GM23338 (cell line): ENCODE results near the gene ITIH3. TPM values are rescaled to one million over a fixed set of nuclear protein-coding genes. Genes with fewer than 3 reads are reported as not detected.

Experiments
- ATAC-seq: fragments of 200-7000 bp; cut with Tn5 transposase; 3 replicates; pipeline ENCODE4 v1.9.1; 2020
- DNase-seq: peaks from one replicate; pipeline ENCODE4 v3.0.0-alpha.2; 2015; ENCODE audit warnings: low spot score
- H2AFZ ChIP-seq: fragments of 200-600 bp; sonication (generic); 2 replicates; pipeline ENCODE4 v1.8.0; 2016; ENCODE audit warnings: antibody characterized with exemption, mild to moderate bottlenecking, moderate library complexity
- H3F3A ChIP-seq: fragments of 200-600 bp; sonication (generic); replicated peaks from 2 replicates; pipeline ENCODE4 v1.8.0; 2017; ENCODE audit warnings: antibody characterized with exemption, mixed run types, low read depth
- H3K27ac ChIP-seq: fragments of 200-600 bp; sonication (generic); 2 replicates; pipeline ENCODE4 v1.6.1; 2016; ENCODE audit warnings: low read depth
- H3K27me3 ChIP-seq: fragments of 200-600 bp; sonication (generic); 2 replicates; pipeline ENCODE4 v1.8.0; 2016; ENCODE audit warnings: mild to moderate bottlenecking, mixed run types, moderate library complexity; ENCODE audit not compliant: insufficient read depth
- H3K36me3 ChIP-seq: fragments of 200-600 bp; sonication (generic); 2 replicates; pipeline ENCODE4 v1.8.0; 2016; ENCODE audit warnings: mild to moderate bottlenecking; ENCODE audit not compliant: insufficient read depth
- H3K4me1 ChIP-seq: fragments of 200-600 bp; sonication (generic); 2 replicates; pipeline ENCODE4 v1.8.0; 2016; ENCODE audit warnings: mild to moderate bottlenecking, moderate library complexity; ENCODE audit not compliant: insufficient read depth
- H3K4me2 ChIP-seq: fragments of 200-600 bp; sonication (generic); 2 replicates; pipeline ENCODE4 v1.7.1; 2017; ENCODE audit warnings: mixed run types
- H3K4me3 ChIP-seq: fragments of 200-600 bp; sonication (generic); 2 replicates; pipeline ENCODE4 v1.6.1; 2016; ENCODE audit warnings: mixed run types
- H3K79me2 ChIP-seq: fragments of 200-600 bp; sonication (generic); replicated peaks from 2 replicates; pipeline ENCODE4 v1.8.0; 2017; ENCODE audit warnings: mild to moderate bottlenecking; ENCODE audit not compliant: insufficient read depth
- H3K9me2 ChIP-seq: fragments of 200-600 bp; sonication (generic); 2 replicates; pipeline ENCODE4 v1.8.0; 2017; ENCODE audit not compliant: insufficient read depth
- H4K20me1 ChIP-seq: fragments of 200-600 bp; sonication (generic); replicated peaks from 2 replicates; pipeline ENCODE4 v1.8.0; 2017; ENCODE audit warnings: mild to moderate bottlenecking; ENCODE audit not compliant: insufficient read depth
- H3K27ac Mint-ChIP-seq: 2 replicates; pipeline ENCODE4 v1.8.0; 2020; ENCODE audit warnings: inconsistent platforms, mild to moderate bottlenecking, moderate library complexity, mixed read lengths
- H3K27me3 Mint-ChIP-seq: 3 replicates; pipeline ENCODE4 v1.8.0; 2022; ENCODE audit warnings: low read depth, mild to moderate bottlenecking, moderate library complexity, mixed read lengths, inconsistent platforms; ENCODE audit not compliant: insufficient read depth, poor library complexity
- H3K36me3 Mint-ChIP-seq: 3 replicates; pipeline ENCODE4 v1.8.0; 2021; ENCODE audit warnings: low read depth, mild to moderate bottlenecking, inconsistent platforms, moderate library complexity, mixed read lengths
- H3K4me1 Mint-ChIP-seq: 3 replicates; pipeline ENCODE4 v1.8.0; 2020; ENCODE audit warnings: mild to moderate bottlenecking, inconsistent platforms, mixed read lengths
- H3K4me3 Mint-ChIP-seq: 3 replicates; pipeline ENCODE4 v1.8.0; 2021; ENCODE audit warnings: moderate library complexity, mild to moderate bottlenecking, inconsistent platforms, mixed read lengths
- H3K9me3 Mint-ChIP-seq: 3 replicates; pipeline ENCODE4 v1.8.0; 2020; ENCODE audit warnings: moderate library complexity, mild to moderate bottlenecking, inconsistent platforms, mixed read lengths
- EZH2phosphoT487 ChIP-seq: fragments of 200-600 bp; sonication (generic); IDR thresholded peaks from one replicate; pipeline ENCODE4 v1.8.1; 2018; ENCODE audit warnings: antibody characterized with exemption; ENCODE audit not compliant: unreplicated experiment
- JUNB ChIP-seq: IDR thresholded peaks from one replicate; pipeline ENCODE4 v1.6.1; 2016; ENCODE audit warnings: antibody characterized with exemption; ENCODE audit not compliant: unreplicated experiment
- NANOG ChIP-seq: IDR thresholded peaks from 2 replicates; pipeline ENCODE4 v1.6.1; 2016; ENCODE audit warnings: antibody characterized with exemption, borderline replicate concordance
- POLR2AphosphoS5 ChIP-seq: IDR thresholded peaks from 2 replicates; pipeline ENCODE4 v1.6.1; 2016; ENCODE audit warnings: antibody characterized with exemption, low read depth
- STAT1 ChIP-seq: IDR thresholded peaks from one replicate; pipeline ENCODE4 v1.6.1; 2016; ENCODE audit warnings: antibody characterized with exemption; ENCODE audit not compliant: unreplicated experiment
- ZNF331 ChIP-seq: fragments of 250-450 bp; sonication (Bioruptor Pico); IDR thresholded peaks from 2 replicates; pipeline ENCODE4 v1.5.0; 2020; ENCODE audit warnings: low read depth, mild to moderate bottlenecking, moderate library complexity
- polyA plus RNA-seq: library from polyadenylated mRNA; unstranded; fragments of >200 nt; fragmentation: Nextera tagmentation; extraction: Ambion mirVana; gene quantifications from 2 replicates; pipeline ENCODE4 v1.2.1, GENCODE V29; 2016
- total RNA-seq: library from RNA; depleted of rRNA; stranded (reverse); fragments of >200 nt; shearing (Covaris generic); gene quantifications from 2 replicates; pipeline ENCODE4 v1.2.3, GENCODE V29; 2014
- TF ChIP-seq, protein P1 (sequence below): fragments of 250-450 bp; sonication (Bioruptor Pico); IDR thresholded peaks from 2 replicates; pipeline ENCODE4 v1.5.0; 2020; ENCODE audit warnings: mild to moderate bottlenecking, moderate library complexity
- TF ChIP-seq, protein P2 (sequence below), 2 experiments: fragments of 200-600 bp in 1 of 2; sonication (generic) in 1 of 2; conservative IDR thresholded peaks; 2 replicates each; pipeline versions ENCODE4 v1.5.1 to v1.6.1; 2016 to 2017; ENCODE audit warnings: antibody characterized with exemption in 2 of 2, low read depth in 2 of 2, mild to moderate bottlenecking in 2 of 2, moderate library complexity in 1 of 2
- TF ChIP-seq, protein P3 (sequence below): IDR thresholded peaks from 2 replicates; pipeline ENCODE4 v1.6.1; 2016; ENCODE audit warnings: antibody characterized with exemption

The ITIH3 gene
- total and polyA plus RNA-seq, 2 experiments from 2014 or later: not detected

DNA sequence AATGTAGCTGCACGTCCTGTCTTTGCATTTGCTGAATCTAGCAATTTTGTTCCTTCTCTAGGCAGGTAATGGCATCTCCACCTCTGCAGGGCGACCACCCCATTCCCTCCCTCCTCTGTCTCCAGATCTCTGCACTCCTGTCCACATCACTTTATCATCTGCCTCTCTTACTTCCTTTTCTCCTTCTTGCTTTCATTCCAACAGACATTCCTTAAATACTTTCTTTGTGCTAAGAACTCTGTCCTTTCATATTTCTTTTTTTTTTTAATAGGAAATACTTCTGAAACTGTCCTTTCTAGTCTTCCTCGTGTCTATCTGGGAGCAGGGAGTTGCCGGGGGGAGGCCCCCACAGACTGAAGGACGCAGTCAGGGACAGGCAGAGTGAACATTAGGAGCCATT is 7.2 kb downstream of the ITIH3 start (continued):
- TF ChIP-seq POLR2AphosphoS5 (no peak), STAT1 (no peak), ZNF331 (CRISPR knock-in tag) (no peak), EZH2phosphoT487 (no peak)

DNA sequence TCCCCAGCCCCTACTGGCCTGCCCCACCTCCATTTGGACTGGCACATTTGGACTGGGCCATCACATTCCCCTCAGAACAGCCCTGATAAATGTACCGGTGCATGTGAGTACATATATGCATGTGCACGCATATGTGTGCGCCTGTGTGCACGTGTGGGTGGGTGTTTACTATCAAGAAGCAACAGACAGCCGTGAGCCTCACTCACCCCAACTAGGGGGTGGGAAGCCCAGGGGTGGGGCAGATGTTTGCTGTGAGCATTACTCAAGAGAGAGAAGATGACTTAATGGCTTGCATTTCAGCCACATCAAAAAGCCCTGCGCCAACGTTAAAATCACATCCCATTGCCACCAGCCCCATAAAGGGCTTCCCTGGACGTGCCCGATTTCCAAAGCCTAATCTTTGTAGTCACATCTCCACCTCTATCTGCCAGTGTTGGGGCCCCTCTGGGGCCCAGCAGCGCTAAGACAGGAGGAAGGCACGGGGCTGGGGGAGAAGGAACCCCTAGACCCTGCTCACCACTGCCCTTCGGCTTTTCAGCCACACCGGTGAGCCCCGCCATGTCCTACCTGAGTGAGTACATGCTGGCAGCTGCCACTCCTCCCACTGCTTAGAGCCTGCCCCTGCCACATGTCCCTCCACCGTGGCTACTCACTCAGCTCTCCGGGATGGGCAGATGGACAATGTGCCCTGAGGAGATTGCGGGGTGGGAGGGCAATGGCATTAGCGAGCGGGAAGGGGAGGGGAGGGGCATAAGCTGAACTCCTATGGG is 10.9 kb downstream of the ITIH3 start:
- Histone ChIP-seq H3K4me1 (no peaks in the 10 kb centered on the region), H3K79me2 (no peaks in the 10 kb centered on the region), H3K9me2 (0 out of 2 replicates have a peak, but pooled peaks cover 4% of the 10 kb centered on the region), H3F3A (no peaks in the 10 kb centered on the region), H3K36me3 (no peaks in the 10 kb centered on the region), H2AFZ (no peak overlapping the region), H3K4me2 (no peak overlapping the region), H4K20me1 (no peaks in the 10 kb centered on the region), H3K27me3 (no peaks in the 10 kb centered on the region), H3K27ac (no peak overlapping the region), H3K4me3 (no peak overlapping the region)
- no peak overlapping the region for H3K27ac Mint-ChIP-seq
- no peaks in the 10 kb centered on the region; the same call in 2 of the 3 replicates for H3K4me1 Mint-ChIP-seq
- peaks cover 5% of the 10 kb centered on the region for H3K27me3 Mint-ChIP-seq
- H3K9me3 Mint-ChIP-seq: no peaks in the 10 kb centered on the region
- H3K36me3 Mint-ChIP-seq: no peaks in the 10 kb centered on the region
- no peak overlapping the region for H3K4me3 Mint-ChIP-seq
- TF ChIP-seq POLR2AphosphoS5 (no peak), NANOG (no peak), JUNB (no peak)
- TF ChIP-seq, protein P1, sequence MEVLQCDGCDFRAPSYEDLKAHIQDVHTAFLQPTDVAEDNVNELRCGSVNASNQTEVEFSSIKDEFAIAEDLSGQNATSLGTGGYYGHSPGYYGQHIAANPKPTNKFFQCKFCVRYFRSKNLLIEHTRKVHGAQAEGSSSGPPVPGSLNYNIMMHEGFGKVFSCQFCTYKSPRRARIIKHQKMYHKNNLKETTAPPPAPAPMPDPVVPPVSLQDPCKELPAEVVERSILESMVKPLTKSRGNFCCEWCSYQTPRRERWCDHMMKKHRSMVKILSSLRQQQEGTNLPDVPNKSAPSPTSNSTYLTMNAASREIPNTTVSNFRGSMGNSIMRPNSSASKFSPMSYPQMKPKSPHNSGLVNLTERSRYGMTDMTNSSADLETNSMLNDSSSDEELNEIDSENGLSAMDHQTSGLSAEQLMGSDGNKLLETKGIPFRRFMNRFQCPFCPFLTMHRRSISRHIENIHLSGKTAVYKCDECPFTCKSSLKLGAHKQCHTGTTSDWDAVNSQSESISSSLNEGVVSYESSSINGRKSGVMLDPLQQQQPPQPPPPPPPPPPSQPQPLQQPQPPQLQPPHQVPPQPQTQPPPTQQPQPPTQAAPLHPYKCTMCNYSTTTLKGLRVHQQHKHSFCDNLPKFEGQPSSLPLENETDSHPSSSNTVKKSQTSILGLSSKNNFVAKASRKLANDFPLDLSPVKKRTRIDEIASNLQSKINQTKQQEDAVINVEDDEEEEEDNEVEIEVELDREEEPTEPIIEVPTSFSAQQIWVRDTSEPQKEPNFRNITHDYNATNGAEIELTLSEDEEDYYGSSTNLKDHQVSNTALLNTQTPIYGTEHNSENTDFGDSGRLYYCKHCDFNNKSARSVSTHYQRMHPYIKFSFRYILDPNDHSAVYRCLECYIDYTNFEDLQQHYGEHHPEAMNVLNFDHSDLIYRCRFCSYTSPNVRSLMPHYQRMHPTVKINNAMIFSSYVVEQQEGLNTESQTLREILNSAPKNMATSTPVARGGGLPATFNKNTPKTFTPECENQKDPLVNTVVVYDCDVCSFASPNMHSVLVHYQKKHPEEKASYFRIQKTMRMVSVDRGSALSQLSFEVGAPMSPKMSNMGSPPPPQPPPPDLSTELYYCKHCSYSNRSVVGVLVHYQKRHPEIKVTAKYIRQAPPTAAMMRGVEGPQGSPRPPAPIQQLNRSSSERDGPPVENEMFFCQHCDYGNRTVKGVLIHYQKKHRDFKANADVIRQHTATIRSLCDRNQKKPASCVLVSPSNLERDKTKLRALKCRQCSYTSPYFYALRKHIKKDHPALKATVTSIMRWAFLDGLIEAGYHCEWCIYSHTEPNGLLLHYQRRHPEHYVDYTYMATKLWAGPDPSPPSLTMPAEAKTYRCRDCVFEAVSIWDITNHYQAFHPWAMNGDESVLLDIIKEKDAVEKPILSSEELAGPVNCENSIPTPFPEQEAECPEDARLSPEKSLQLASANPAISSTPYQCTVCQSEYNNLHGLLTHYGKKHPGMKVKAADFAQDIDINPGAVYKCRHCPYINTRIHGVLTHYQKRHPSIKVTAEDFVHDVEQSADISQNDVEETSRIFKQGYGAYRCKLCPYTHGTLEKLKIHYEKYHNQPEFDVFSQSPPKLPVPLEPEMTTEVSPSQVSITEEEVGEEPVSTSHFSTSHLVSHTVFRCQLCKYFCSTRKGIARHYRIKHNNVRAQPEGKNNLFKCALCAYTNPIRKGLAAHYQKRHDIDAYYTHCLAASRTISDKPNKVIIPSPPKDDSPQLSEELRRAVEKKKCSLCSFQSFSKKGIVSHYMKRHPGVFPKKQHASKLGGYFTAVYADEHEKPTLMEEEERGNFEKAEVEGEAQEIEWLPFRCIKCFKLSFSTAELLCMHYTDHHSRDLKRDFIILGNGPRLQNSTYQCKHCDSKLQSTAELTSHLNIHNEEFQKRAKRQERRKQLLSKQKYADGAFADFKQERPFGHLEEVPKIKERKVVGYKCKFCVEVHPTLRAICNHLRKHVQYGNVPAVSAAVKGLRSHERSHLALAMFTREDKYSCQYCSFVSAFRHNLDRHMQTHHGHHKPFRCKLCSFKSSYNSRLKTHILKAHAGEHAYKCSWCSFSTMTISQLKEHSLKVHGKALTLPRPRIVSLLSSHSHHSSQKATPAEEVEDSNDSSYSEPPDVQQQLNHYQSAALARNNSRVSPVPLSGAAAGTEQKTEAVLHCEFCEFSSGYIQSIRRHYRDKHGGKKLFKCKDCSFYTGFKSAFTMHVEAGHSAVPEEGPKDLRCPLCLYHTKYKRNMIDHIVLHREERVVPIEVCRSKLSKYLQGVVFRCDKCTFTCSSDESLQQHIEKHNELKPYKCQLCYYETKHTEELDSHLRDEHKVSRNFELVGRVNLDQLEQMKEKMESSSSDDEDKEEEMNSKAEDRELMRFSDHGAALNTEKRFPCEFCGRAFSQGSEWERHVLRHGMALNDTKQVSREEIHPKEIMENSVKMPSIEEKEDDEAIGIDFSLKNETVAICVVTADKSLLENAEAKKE: no peak
- TF ChIP-seq, protein P2, sequence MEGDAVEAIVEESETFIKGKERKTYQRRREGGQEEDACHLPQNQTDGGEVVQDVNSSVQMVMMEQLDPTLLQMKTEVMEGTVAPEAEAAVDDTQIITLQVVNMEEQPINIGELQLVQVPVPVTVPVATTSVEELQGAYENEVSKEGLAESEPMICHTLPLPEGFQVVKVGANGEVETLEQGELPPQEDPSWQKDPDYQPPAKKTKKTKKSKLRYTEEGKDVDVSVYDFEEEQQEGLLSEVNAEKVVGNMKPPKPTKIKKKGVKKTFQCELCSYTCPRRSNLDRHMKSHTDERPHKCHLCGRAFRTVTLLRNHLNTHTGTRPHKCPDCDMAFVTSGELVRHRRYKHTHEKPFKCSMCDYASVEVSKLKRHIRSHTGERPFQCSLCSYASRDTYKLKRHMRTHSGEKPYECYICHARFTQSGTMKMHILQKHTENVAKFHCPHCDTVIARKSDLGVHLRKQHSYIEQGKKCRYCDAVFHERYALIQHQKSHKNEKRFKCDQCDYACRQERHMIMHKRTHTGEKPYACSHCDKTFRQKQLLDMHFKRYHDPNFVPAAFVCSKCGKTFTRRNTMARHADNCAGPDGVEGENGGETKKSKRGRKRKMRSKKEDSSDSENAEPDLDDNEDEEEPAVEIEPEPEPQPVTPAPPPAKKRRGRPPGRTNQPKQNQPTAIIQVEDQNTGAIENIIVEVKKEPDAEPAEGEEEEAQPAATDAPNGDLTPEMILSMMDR (conservative IDR thresholded peaks at IDR 0.05; ENCODE audit: low read depth in 2 of 2): no peak
- TF ChIP-seq, protein P3, sequence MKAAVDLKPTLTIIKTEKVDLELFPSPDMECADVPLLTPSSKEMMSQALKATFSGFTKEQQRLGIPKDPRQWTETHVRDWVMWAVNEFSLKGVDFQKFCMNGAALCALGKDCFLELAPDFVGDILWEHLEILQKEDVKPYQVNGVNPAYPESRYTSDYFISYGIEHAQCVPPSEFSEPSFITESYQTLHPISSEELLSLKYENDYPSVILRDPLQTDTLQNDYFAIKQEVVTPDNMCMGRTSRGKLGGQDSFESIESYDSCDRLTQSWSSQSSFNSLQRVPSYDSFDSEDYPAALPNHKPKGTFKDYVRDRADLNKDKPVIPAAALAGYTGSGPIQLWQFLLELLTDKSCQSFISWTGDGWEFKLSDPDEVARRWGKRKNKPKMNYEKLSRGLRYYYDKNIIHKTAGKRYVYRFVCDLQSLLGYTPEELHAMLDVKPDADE: no peak
- DNase-seq (peak; percentile 9), ATAC-seq (peak; percentile 39; the same call in 1 of the 3 replicates)
